K562 (cell line): ENCODE results near the gene PPARG.

Source experiments
- CHD7 ChIP-seq: fragments of 200-600 bp; sonication (generic); IDR thresholded peaks from one replicate; pipeline ENCODE4 v1.6.1; 2012; ENCODE audit warnings: mild to moderate bottlenecking, low read depth, low read length, inconsistent platforms
- RFX5 ChIP-seq: IDR thresholded peaks from 2 replicates; pipeline ENCODE4 v1.6.1; 2011; ENCODE audit warnings: low read depth, mild to moderate bottlenecking, improper control_type of control experiment, low read length

GRCh38 chr3:12468276-12468675, 179.4 kb downstream of the PPARG start:
- TF ChIP-seq RFX5 (no peak), CHD7 (no peak)
